22Rv1 (cell line): ENCODE data around the gene ZNF500.

Experiments used
- CTCF ChIP-seq: fragments of 450-650 bp; IDR thresholded peaks from 2 replicates; pipeline ENCODE4 v1.5.1; 2017; ENCODE audit warnings: mild to moderate bottlenecking
- ZFX ChIP-seq: fragments of 450-650 bp; IDR thresholded peaks from 2 replicates; pipeline ENCODE4 v1.6.1; 2017; ENCODE audit warnings: antibody characterized with exemption, borderline replicate concordance

DNA sequence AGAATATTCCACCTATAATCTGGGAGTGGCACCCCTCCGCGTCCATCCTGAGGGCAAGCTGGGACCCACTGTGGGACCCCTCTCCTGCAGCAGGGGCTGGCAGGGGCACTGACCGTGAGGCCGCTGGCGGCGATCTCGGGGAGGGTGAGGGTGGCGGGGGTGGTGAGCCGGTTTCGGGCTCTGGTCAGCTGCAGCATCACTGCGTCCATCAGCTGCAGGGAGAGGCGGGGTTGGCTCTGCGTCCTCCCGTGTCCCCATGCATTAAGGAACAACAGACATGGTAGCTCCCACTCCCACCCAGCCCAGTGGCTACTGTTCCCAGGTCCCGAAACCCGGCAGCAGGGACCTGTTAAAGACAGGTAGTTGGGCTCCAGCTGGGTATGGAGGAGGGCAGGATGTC lies 31.5 kb upstream of the ZNF500 start:
- TF ChIP-seq CTCF (no peak), ZFX (no peak)
